ENCODE results near the gene LTBP1.

LTBP1 gene

DNA sequence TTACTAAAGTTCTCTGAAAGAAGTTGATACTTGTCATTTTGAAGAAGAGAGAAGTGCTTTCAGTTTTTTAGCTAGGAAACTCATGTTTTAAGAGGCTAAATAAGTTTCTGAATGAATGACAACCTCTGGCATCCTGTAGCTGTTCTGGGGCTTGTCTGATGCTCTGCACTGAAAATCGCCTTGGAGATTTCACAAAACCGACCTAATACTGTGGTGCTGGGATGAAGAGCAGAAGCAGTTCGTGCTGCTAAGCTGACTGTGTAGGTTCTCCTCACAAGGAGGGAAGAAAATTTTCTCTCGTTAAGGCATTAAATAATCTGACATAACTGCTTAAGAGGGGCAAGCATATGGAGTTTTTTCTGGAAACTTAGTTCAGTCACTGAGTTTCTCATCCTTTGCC, 193.2 kb downstream of the LTBP1 start:
- ATAC-seq (ENCODE audit: low read depth), result no peak
- no peaks in the 10 kb centered on the region for H3K27me3 ChIP-seq (ENCODE audit: insufficient read depth, poor library complexity, severe bottlenecking)

DNA sequence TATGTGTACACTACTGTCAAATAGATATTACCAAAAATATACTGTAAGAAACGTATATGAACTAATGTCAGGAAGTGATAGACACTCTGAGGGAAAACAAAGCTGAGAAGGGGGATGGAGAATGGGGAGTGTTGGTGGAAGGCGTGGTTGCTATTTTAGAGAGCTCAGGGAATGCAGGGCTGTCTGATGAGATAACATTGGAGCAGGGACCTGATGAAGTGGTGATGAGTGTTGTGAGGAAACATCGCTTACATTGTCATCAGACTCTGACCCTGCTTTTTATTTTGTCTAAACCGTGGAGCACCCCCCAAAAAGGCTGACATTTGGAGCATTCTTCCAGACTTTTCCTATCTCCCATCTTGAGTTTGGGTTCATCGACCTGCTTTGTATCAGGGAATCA, 194.7 kb downstream of the LTBP1 start:
- no peaks in the 10 kb centered on the region for H3K36me3 ChIP-seq (ENCODE audit: low read depth)
- ATAC-seq (ENCODE audit: low read depth), result no peak
- TF ChIP-seq, protein P1, sequence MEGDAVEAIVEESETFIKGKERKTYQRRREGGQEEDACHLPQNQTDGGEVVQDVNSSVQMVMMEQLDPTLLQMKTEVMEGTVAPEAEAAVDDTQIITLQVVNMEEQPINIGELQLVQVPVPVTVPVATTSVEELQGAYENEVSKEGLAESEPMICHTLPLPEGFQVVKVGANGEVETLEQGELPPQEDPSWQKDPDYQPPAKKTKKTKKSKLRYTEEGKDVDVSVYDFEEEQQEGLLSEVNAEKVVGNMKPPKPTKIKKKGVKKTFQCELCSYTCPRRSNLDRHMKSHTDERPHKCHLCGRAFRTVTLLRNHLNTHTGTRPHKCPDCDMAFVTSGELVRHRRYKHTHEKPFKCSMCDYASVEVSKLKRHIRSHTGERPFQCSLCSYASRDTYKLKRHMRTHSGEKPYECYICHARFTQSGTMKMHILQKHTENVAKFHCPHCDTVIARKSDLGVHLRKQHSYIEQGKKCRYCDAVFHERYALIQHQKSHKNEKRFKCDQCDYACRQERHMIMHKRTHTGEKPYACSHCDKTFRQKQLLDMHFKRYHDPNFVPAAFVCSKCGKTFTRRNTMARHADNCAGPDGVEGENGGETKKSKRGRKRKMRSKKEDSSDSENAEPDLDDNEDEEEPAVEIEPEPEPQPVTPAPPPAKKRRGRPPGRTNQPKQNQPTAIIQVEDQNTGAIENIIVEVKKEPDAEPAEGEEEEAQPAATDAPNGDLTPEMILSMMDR (IDR thresholded peaks at IDR 0.05; ENCODE audit: poor library complexity, severe bottlenecking), result no peak

More for the DNA sequence above, 193.2 kb downstream of the LTBP1 start:
- Histone ChIP-seq H3K4me1 (ENCODE audit: insufficient read depth, poor library complexity, severe bottlenecking) (peaks cover 11% of the 10 kb centered on the region), H3K9me3 (ENCODE audit: severe bottlenecking) (no peaks in the 10 kb centered on the region), H3K4me3 (ENCODE audit: severe bottlenecking) (no peak overlapping the region), H3K36me3 (ENCODE audit: low read depth) (no peaks in the 10 kb centered on the region), H3K27ac (ENCODE audit: poor library complexity, severe bottlenecking) (no peak overlapping the region)
- DNase-seq (ENCODE audit: low spot score), result no peak
- TF ChIP-seq, protein P1 (IDR thresholded peaks at IDR 0.05; ENCODE audit: poor library complexity, severe bottlenecking), result no peak

DNA sequence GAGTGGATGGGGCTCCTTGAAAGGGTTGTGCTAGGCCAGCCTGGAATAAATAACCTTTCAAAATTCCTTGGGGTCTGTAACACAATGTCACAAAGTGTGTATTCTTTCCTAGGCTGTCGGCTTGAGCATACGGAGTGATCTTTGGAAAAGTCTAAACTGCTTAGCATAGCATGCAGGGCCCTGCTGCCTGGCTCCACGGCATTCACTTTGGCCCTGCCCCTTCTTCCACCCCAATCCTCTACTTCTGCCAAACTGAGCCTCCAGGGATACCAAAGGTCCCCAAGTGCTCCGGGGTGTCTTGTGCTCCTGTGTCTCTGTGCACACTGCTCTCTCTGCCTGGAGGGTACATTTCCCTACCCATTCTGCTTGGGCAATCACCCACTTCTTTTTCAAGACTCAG, 196.1 kb downstream of the LTBP1 start:
- Histone ChIP-seq H3K27me3 (ENCODE audit: insufficient read depth, poor library complexity, severe bottlenecking) (no peaks in the 10 kb centered on the region), H3K4me1 (ENCODE audit: insufficient read depth, poor library complexity, severe bottlenecking) (no peaks in the 10 kb centered on the region), H3K36me3 (ENCODE audit: low read depth) (no peaks in the 10 kb centered on the region), H3K4me3 (ENCODE audit: severe bottlenecking) (no peak overlapping the region), H3K9me3 (ENCODE audit: severe bottlenecking) (no peaks in the 10 kb centered on the region), H3K27ac (ENCODE audit: poor library complexity, severe bottlenecking) (no peak overlapping the region)
- no peak for ATAC-seq (ENCODE audit: low read depth)
- no peak for DNase-seq (ENCODE audit: low spot score)
- TF ChIP-seq, protein P1 (IDR thresholded peaks at IDR 0.05; ENCODE audit: poor library complexity, severe bottlenecking), result no peak

More for the DNA sequence above, 194.7 kb downstream of the LTBP1 start:
- H3K4me3 ChIP-seq (ENCODE audit: severe bottlenecking), result no peak overlapping the region
- no peak overlapping the region for H3K27ac ChIP-seq (ENCODE audit: poor library complexity, severe bottlenecking)
- no peaks in the 10 kb centered on the region for H3K27me3 ChIP-seq (ENCODE audit: insufficient read depth, poor library complexity, severe bottlenecking)
- peaks cover 10% of the 10 kb centered on the region for H3K4me1 ChIP-seq (ENCODE audit: insufficient read depth, poor library complexity, severe bottlenecking)
- DNase-seq (ENCODE audit: low spot score), result no peak
- H3K9me3 ChIP-seq (ENCODE audit: severe bottlenecking), result no peaks in the 10 kb centered on the region

DNA sequence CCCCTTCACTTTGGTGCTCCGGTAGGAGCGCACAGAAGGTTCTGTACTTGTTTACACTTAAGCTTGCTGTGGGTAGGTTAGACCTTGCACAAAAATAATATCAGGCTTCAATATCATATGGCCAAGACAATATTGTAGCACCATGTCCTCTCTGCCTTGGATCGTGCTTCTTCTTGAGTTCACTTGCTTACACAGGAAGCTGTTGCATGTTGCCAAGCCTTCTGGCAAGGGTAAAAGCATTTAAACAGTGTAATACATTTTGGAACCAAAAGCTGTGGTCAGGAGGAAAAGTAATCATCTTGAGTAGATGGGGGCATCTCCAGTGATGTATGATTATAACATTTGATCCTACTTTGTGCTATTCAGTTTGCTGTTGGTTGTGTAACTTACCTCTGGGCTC, 197.5 kb downstream of the LTBP1 start:
- Histone ChIP-seq H3K27ac (ENCODE audit: poor library complexity, severe bottlenecking) (no peak overlapping the region), H3K4me1 (ENCODE audit: insufficient read depth, poor library complexity, severe bottlenecking) (no peaks in the 10 kb centered on the region), H3K27me3 (ENCODE audit: insufficient read depth, poor library complexity, severe bottlenecking) (no peaks in the 10 kb centered on the region), H3K9me3 (ENCODE audit: severe bottlenecking) (no peaks in the 10 kb centered on the region), H3K4me3 (ENCODE audit: severe bottlenecking) (no peak overlapping the region), H3K36me3 (ENCODE audit: low read depth) (no peaks in the 10 kb centered on the region)
- ATAC-seq (ENCODE audit: low read depth), result no peak
- TF ChIP-seq, protein P1 (IDR thresholded peaks at IDR 0.05; ENCODE audit: poor library complexity, severe bottlenecking), result no peak
- DNase-seq (ENCODE audit: low spot score), result no peak

DNA sequence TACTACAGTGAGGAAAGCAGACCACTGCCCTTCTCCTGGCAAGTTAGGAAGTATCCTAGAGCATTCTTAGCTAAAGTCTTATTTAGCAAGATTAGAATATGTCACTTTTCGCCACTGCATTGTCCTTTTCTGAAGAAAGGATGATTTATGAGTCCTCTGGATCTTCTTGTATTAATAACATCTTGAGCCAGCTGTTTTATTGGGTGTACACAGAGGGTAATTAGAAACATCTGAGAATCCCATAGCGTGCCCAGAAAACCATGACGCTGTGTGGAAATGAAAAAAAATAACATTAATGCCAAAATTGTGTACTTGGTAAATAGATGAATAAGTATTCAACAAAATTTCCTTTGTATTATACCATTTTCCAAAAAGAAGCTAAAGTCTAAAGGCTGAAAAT, 198.7 kb downstream of the LTBP1 start:
- Histone ChIP-seq H3K4me3 (ENCODE audit: severe bottlenecking) (no peak overlapping the region), H3K9me3 (ENCODE audit: severe bottlenecking) (no peaks in the 10 kb centered on the region), H3K36me3 (ENCODE audit: low read depth) (no peaks in the 10 kb centered on the region), H3K27ac (ENCODE audit: poor library complexity, severe bottlenecking) (no peak overlapping the region), H3K4me1 (ENCODE audit: insufficient read depth, poor library complexity, severe bottlenecking) (no peaks in the 10 kb centered on the region), H3K27me3 (ENCODE audit: insufficient read depth, poor library complexity, severe bottlenecking) (no peaks in the 10 kb centered on the region)
- DNase-seq (ENCODE audit: low spot score) (no peak), ATAC-seq (ENCODE audit: low read depth) (no peak)
- TF ChIP-seq, protein P1 (IDR thresholded peaks at IDR 0.05; ENCODE audit: poor library complexity, severe bottlenecking), result no peak

All from RWPE2 (cell line).